Liver (tissue), 2 donors: ENCODE measurements around the gene ABLIM1.

Experiments
- CTCF ChIP-seq: fragments of 150-350 bp; IDR thresholded peaks from 2 replicates; pipeline ENCODE4 v1.5.1; 2017; ENCODE audit warnings: improper control_type of control experiment, low read depth, low read length; ENCODE audit not compliant: missing input control
- ZBTB33 ChIP-seq: IDR thresholded peaks from 2 replicates; pipeline ENCODE4 v1.6.1; 2016; ENCODE audit warnings: antibody characterized with exemption
- donor health status: healthy.

- TF ChIP-seq CTCF (no peak), ZBTB33 (no peak)
These were observed 48.5 kb upstream of the ABLIM1 start for GRCh38 chr10:114706458-114707055.
